ENCODE data around the gene HEMK1. TPM values are rescaled to one million over a fixed set of nuclear protein-coding genes. Genes with fewer than 3 reads are reported as not detected.

Gene HEMK1
- total RNA-seq, 1 experiment from 2014 or later: 12.5 TPM

GRCh38 chr3:50612970-50613846 lies 43.9 kb downstream of the HEMK1 start:
- Histone ChIP-seq H4K5ac (ENCODE audit: insufficient read length, low read depth, low read length) (no peak overlapping the region), H3K9ac (ENCODE audit: extremely low read depth, insufficient read length, low read length) (no peak overlapping the region), H2BK5ac (ENCODE audit: insufficient read length, low read length) (no peak overlapping the region), H4K91ac (ENCODE audit: insufficient read length, low read depth, low read length) (no peak overlapping the region), H3K56ac (ENCODE audit: insufficient read length, low read depth, low read length) (no peak overlapping the region), H2BK12ac (ENCODE audit: insufficient read length, low read depth, low read length) (no peak overlapping the region), H2AK5ac (ENCODE audit: insufficient read length, low read length) (no peak overlapping the region), H2AFZ (ENCODE audit: low read length) (no peak overlapping the region), H3K27me3 (ENCODE audit: insufficient read depth, low read length) (peaks cover 8% of the 10 kb centered on the region; the same call in 1 of the 2 replicates), H2BK15ac (ENCODE audit: low read depth, low read length) (no peak overlapping the region), H3K79me1 (ENCODE audit: insufficient read depth, low read depth, low read length, poor library complexity, severe bottlenecking) (no peaks in the 10 kb centered on the region), H4K20me1 (ENCODE audit: control insufficient read depth, insufficient read depth, insufficient read length) (no peaks in the 10 kb centered on the region), H3T11ph (ENCODE audit: low read length) (no peak overlapping the region), H2BK20ac (ENCODE audit: low read depth, low read length, poor library complexity, severe bottlenecking) (no peak overlapping the region), H3K23me2 (ENCODE audit: insufficient read length, low read depth, low read length, poor library complexity, severe bottlenecking) (peaks cover 29% of the 10 kb centered on the region), H3K9me3 (ENCODE audit: control insufficient read depth, low read depth, low read length) (no peaks in the 10 kb centered on the region), H2BK120ac (ENCODE audit: low read depth, low read length, poor library complexity, severe bottlenecking) (no peak overlapping the region), H3K18ac (ENCODE audit: insufficient read length, low read depth, low read length) (no peak overlapping the region), H3K4me2 (ENCODE audit: insufficient read depth, insufficient read length, low read length) (peak overlapping the region; percentile 66), H3K23ac (ENCODE audit: insufficient read length, low read depth, low read length) (no peak overlapping the region), H3K79me2 (ENCODE audit: insufficient read depth, low read length) (no peaks in the 10 kb centered on the region), H3K4ac (ENCODE audit: low read depth, low read length) (no peak overlapping the region), H3K27ac (ENCODE audit: insufficient read length, low read depth, low read length) (no peak overlapping the region), H4K8ac (replicated peaks; ENCODE audit: insufficient read length, low read depth, low read length) (no peak overlapping the region), H3K14ac (ENCODE audit: insufficient read depth, low read length) (no peak overlapping the region), H3K4me1 (ENCODE audit: insufficient read depth, low read length) (0 out of 2 replicates have a peak, but pooled peaks cover 3% of the 10 kb centered on the region)
- no CpG with 5 or more reads among the region's 6 CpGs for WGBS (ENCODE audit: extremely low coverage, insufficient read length, low lambda C conversion rate)
- H3K4me3 Mint-ChIP-seq: peak overlapping the region; percentile 72 to 83
- H3K9me3 Mint-ChIP-seq: no peaks in the 10 kb centered on the region
- DNase-seq: no peak
- H3K36me3 Mint-ChIP-seq (ENCODE audit: insufficient read depth in 1 of 3, low read depth in 3 of 3): no peaks in the 10 kb centered on the region; a peak in 1 of 7 replicates
- peaks cover 30 to 33% of the 10 kb centered on the region in 2 experiments for H3K4me1 Mint-ChIP-seq
- H3K27ac Mint-ChIP-seq: no peak overlapping the region
- TF ChIP-seq, protein P1, sequence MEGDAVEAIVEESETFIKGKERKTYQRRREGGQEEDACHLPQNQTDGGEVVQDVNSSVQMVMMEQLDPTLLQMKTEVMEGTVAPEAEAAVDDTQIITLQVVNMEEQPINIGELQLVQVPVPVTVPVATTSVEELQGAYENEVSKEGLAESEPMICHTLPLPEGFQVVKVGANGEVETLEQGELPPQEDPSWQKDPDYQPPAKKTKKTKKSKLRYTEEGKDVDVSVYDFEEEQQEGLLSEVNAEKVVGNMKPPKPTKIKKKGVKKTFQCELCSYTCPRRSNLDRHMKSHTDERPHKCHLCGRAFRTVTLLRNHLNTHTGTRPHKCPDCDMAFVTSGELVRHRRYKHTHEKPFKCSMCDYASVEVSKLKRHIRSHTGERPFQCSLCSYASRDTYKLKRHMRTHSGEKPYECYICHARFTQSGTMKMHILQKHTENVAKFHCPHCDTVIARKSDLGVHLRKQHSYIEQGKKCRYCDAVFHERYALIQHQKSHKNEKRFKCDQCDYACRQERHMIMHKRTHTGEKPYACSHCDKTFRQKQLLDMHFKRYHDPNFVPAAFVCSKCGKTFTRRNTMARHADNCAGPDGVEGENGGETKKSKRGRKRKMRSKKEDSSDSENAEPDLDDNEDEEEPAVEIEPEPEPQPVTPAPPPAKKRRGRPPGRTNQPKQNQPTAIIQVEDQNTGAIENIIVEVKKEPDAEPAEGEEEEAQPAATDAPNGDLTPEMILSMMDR (conservative IDR thresholded peaks at IDR 0.05): no peak
- H3K27me3 Mint-ChIP-seq (ENCODE audit: low read depth): peaks cover 50% of the 10 kb centered on the region

Measured in H9 (cell line).